ENCODE data around the gene EDRF1. TPM values are rescaled to one million over a fixed set of nuclear protein-coding genes. Genes with fewer than 3 reads are reported as not detected.

Gene EDRF1
- total RNA-seq, result 10 to 100 TPM; 20.1 to 29.0 (median 24.3) TPM

DNA sequence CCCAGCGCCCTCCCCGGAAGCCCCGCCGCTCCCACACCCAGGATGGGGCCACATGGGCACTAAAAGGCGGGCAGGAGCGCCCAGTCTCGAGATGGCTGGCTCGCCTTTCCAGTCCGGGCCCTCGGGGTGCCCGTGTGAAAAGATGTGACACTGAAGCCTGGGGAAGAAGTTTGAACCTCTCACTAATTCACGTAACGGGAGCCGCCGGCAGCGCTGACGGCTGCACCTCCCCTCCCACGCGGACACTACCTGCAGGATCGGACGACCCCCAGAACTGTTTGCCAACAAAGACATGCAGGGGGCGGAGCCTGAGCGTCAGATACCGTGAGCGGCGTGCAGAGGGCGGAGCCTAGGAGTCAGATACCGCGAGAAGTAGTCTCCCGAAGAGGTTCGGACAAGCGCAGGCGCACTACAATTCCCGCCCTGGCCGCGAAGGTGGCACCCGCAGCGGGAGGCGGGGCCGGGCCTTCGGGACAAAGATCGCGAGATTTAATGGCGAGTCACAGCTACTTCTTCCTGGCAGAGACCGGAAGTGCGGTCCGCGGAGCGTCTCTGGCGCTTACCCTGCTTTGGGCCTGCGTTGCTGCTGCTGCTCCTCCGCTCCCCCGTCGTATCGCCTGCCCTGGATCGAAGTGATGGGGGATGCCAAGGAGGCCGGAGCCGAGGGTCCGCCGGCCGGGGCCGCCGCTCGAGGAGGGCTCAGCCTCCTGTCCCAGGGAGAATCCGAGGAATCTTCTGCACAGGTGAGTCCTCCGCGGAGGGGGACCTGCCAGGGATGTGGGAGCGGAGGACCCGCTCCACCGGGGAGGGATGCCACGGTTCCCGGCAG is at the start of gene EDRF1:
EDRF1 (plus strand) TSS at position 537 of the 829 bp plus-strand sequence; CDS start at position 636, 99 bp downstream.
- H3K4me1 ChIP-seq, result peaks cover 0 to 31% (median 14%) of the 10 kb centered on the region in 4 donors
- WGBS, 2 donors, result 0% methylated on average over 41 to 56 of the region's 72 CpGs
- no peaks in the 10 kb centered on the region for H3K27me3 ChIP-seq
- H3K27ac ChIP-seq, result peak within 1 kb of the TSS; percentile 74 to 96 (median 90)
- peak within 1 kb of the TSS; percentile 71 to 100 (median 96) for H3K4me3 ChIP-seq
- peaks cover 0 to 28% (median 3%) of the 10 kb centered on the region in 3 donors for H3K36me3 ChIP-seq
- H3K9me3 ChIP-seq, result peaks cover 0 to 23% (median 0%) of the 10 kb centered on the region in 4 donors
- DNase-seq (ENCODE audit: low spot score in 2 of 2), result peak; percentile 96 to 97
- TF ChIP-seq POLR2A (IDR thresholded peaks at IDR 0.05) (peak; percentile 35 to 71), EP300 (IDR thresholded peaks at IDR 0.05) (peak; percentile 88 to 93)
- TF ChIP-seq, protein P1, sequence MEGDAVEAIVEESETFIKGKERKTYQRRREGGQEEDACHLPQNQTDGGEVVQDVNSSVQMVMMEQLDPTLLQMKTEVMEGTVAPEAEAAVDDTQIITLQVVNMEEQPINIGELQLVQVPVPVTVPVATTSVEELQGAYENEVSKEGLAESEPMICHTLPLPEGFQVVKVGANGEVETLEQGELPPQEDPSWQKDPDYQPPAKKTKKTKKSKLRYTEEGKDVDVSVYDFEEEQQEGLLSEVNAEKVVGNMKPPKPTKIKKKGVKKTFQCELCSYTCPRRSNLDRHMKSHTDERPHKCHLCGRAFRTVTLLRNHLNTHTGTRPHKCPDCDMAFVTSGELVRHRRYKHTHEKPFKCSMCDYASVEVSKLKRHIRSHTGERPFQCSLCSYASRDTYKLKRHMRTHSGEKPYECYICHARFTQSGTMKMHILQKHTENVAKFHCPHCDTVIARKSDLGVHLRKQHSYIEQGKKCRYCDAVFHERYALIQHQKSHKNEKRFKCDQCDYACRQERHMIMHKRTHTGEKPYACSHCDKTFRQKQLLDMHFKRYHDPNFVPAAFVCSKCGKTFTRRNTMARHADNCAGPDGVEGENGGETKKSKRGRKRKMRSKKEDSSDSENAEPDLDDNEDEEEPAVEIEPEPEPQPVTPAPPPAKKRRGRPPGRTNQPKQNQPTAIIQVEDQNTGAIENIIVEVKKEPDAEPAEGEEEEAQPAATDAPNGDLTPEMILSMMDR (IDR thresholded peaks at IDR 0.05), result peak in 1 of 5 experiments; percentile 12

DNA sequence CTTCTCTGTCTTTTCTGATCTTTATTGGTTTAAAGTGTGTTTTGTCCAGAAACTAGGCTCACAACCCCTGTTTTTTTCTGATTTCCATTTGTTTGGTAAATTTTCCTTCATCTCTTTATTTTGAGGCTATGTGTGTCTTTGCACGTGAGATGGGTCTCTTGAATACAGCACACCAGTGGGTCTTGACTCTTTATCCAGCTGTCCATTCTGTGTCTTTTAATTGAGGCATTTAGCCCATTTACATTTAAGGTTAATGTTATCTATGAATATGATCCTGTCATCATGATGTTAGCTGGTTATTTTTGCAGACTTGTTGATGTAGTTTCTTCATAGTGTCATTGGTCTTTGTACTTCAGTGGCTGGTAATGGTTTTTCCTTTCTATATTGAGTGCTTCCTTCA is 46.6 kb upstream of the EDRF1 start:
- no peak for TF ChIP-seq EP300 (IDR thresholded peaks at IDR 0.05)
- TF ChIP-seq, protein P1 (IDR thresholded peaks at IDR 0.05), result no peak
- no peak for TF ChIP-seq POLR2A (IDR thresholded peaks at IDR 0.05)
- Histone ChIP-seq H3K36me3 (no peaks in the 10 kb centered on the region), H3K4me1 (no peaks in the 10 kb centered on the region), H3K9me3 (peaks cover 0 to 45% (median 7%) of the 10 kb centered on the region in 4 donors), H3K27ac (no peak overlapping the region), H3K27me3 (no peaks in the 10 kb centered on the region), H3K4me3 (no peak overlapping the region)
- WGBS, 2 donors, result 84 to 91% methylated on average over 1 of the region's 1 CpG
- no peak for DNase-seq (ENCODE audit: low spot score in 2 of 2)

- Histone ChIP-seq H3K9me3 (peaks cover 0 to 38% (median 7%) of the 10 kb centered on the region in 4 donors), H3K4me1 (no peaks in the 10 kb centered on the region), H3K27ac (no peak overlapping the region), H3K27me3 (no peaks in the 10 kb centered on the region), H3K4me3 (no peak overlapping the region), H3K36me3 (no peaks in the 10 kb centered on the region)
- TF ChIP-seq EP300 (IDR thresholded peaks at IDR 0.05) (no peak), POLR2A (IDR thresholded peaks at IDR 0.05) (no peak)
- TF ChIP-seq, protein P1 (IDR thresholded peaks at IDR 0.05), result no peak
- 67 to 68% methylated on average over 11 of the region's 11 CpGs for WGBS, 2 donors
- DNase-seq (ENCODE audit: low spot score in 2 of 2), result no peak
Measured at GRCh38 chr10:125679436-125679835, 40.1 kb upstream of the EDRF1 start.

DNA sequence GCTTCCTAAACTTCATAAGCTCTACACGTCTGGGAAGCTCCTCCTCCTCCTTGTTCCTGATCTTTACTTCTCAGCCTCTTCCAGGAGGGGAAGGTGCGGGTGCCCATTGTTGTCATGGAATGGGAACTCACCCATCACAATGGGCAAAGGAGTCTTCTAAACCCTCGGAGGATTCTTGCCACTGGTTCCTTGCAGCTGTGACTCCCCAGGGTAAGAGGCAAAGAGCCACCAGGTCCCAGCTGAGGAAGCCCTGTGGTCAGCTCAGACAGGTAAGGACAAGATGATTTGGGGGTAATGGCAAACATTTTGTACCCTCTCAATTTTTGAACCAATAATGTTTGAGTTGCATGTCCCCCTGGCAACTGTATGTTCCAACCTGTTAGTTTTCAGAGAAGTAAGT is 36.4 kb upstream of the EDRF1 start, which contains the start of gene TEX36:
TEX36 (minus strand) TSS at position 101 of the 400 bp plus-strand sequence. CDS start 174 bp downstream, outside the sequence.
- 63 to 74% methylated on average over 3 of the region's 3 CpGs for WGBS, 2 donors
- no peaks in the 10 kb centered on the region for H3K36me3 ChIP-seq
- no peak within 1 kb of the TSS for H3K27ac ChIP-seq
- TF ChIP-seq POLR2A (IDR thresholded peaks at IDR 0.05), result no peak
- no peak for TF ChIP-seq EP300 (IDR thresholded peaks at IDR 0.05)
- TF ChIP-seq, protein P1 (IDR thresholded peaks at IDR 0.05), result no peak
- H3K9me3 ChIP-seq, result peaks cover 0 to 6% (median 0%) of the 10 kb centered on the region in 4 donors
- H3K4me1 ChIP-seq, result no peaks in the 10 kb centered on the region
- H3K4me3 ChIP-seq, result no peak within 1 kb of the TSS
- H3K27me3 ChIP-seq, result no peaks in the 10 kb centered on the region
- no peak for DNase-seq (ENCODE audit: low spot score in 2 of 2)

DNA sequence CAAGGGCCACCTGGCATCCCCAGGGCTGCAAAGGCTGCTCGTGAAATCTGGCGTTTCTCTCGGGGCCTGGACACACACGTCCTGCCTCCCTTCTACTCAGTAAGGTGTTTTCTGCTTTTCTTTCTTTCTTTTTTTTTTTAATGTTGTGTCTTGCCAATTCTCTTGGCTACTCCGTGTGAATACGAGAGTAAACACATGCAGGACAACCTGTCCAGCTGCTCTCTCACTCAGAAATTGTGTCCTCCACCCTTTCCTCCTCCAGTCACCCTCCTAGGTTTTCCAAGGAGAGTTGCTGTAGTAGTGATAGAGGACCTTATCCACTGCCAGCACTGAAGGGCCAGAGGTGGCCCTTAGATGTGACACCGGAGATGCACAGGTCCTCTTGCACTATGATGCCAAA is 35.7 kb upstream of the EDRF1 start:
- H3K4me3 ChIP-seq, result no peak overlapping the region
- H3K9me3 ChIP-seq, result no peaks in the 10 kb centered on the region
- no peaks in the 10 kb centered on the region for H3K27me3 ChIP-seq
- TF ChIP-seq, protein P1 (IDR thresholded peaks at IDR 0.05), result no peak
- TF ChIP-seq EP300 (IDR thresholded peaks at IDR 0.05) (no peak), POLR2A (IDR thresholded peaks at IDR 0.05) (no peak)
- 66 to 75% methylated on average over 7 of the region's 7 CpGs for WGBS, 2 donors
- DNase-seq (ENCODE audit: low spot score in 2 of 2), result no peak
- no peaks in the 10 kb centered on the region for H3K4me1 ChIP-seq
- no peak overlapping the region for H3K27ac ChIP-seq
- no peaks in the 10 kb centered on the region for H3K36me3 ChIP-seq
